Loucy (cell line): ENCODE results near the gene VWC2L.

Experiments used
- H2AFZ ChIP-seq: fragments of 200-600 bp; sonication (generic); 2 replicates; pipeline ENCODE4 v1.6.0; 2016; ENCODE audit warnings: antibody characterized with exemption, mild to moderate bottlenecking, low read length, moderate library complexity
- H3F3A ChIP-seq: fragments of 200-600 bp; 2 replicates; pipeline ENCODE4 v1.6.0; 2016; ENCODE audit warnings: antibody characterized with exemption, low read depth, mild to moderate bottlenecking
- H3K27me3 ChIP-seq: fragments of 200-600 bp; sonication (generic); 2 replicates; pipeline ENCODE4 v1.6.1; 2014; ENCODE audit warnings: low read length, mild to moderate bottlenecking; ENCODE audit not compliant: insufficient read depth, poor library complexity, severe bottlenecking
- H3K36me3 ChIP-seq: fragments of 200-600 bp; sonication (generic); 2 replicates; pipeline ENCODE4 v1.6.1; 2016; ENCODE audit warnings: low read length; ENCODE audit not compliant: insufficient read depth
- H3K4me1 ChIP-seq: fragments of 200-600 bp; sonication (generic); 2 replicates; pipeline ENCODE4 v1.5.1; 2014; ENCODE audit warnings: low read length, mild to moderate bottlenecking; ENCODE audit not compliant: insufficient read depth, poor library complexity, severe bottlenecking
- H3K4me2 ChIP-seq: fragments of 200-600 bp; sonication (generic); 2 replicates; pipeline ENCODE4 v1.6.0; 2014; ENCODE audit warnings: antibody characterized with exemption, low read length, low read depth, mild to moderate bottlenecking; ENCODE audit not compliant: poor library complexity, severe bottlenecking
- H3K4me3 ChIP-seq: fragments of 200-600 bp; sonication (generic); 2 replicates; pipeline ENCODE4 v1.5.1; 2014; ENCODE audit warnings: low read length, mild to moderate bottlenecking, mixed read lengths; ENCODE audit not compliant: poor library complexity, severe bottlenecking
- H3K79me2 ChIP-seq: fragments of 200-600 bp; sonication (generic); 2 replicates; pipeline ENCODE4 v1.6.1; 2014; ENCODE audit warnings: low read length; ENCODE audit not compliant: insufficient read depth
- H3K9ac ChIP-seq: fragments of 200-600 bp; sonication (generic); 2 replicates; pipeline ENCODE4 v1.6.0; 2014; ENCODE audit warnings: mild to moderate bottlenecking, low read depth, low read length, moderate library complexity; ENCODE audit not compliant: poor library complexity, severe bottlenecking
- H3K9me2 ChIP-seq: fragments of 200-600 bp; sonication (generic); replicated peaks from 2 replicates; pipeline ENCODE4 v1.6.1; 2016; ENCODE audit warnings: low read depth, low read length, mixed read lengths
- H3K9me3 ChIP-seq: fragments of 200-600 bp; sonication (generic); 2 replicates; pipeline ENCODE4 v1.6.1; 2014; ENCODE audit warnings: mild to moderate bottlenecking, antibody characterized with exemption, low read length, low read depth; ENCODE audit not compliant: insufficient read depth
- H4K20me1 ChIP-seq: fragments of 200-600 bp; sonication (generic); 2 replicates; pipeline ENCODE4 v1.6.0; 2014; ENCODE audit warnings: antibody characterized with exemption, low read length, mild to moderate bottlenecking; ENCODE audit not compliant: insufficient read depth, poor library complexity, severe bottlenecking
- CTCF ChIP-seq: fragments of 200-600 bp; sonication (generic); conservative IDR thresholded peaks from 2 replicates; pipeline ENCODE4 v1.5.1; 2014; ENCODE audit warnings: mild to moderate bottlenecking, antibody characterized with exemption, low read length
- EZH2phosphoT487 ChIP-seq: fragments of 200-600 bp; IDR thresholded peaks from 2 replicates; pipeline ENCODE4 v1.6.1; 2018; ENCODE audit warnings: antibody characterized with exemption, mild to moderate bottlenecking, moderate library complexity, borderline replicate concordance

Gene VWC2L

GRCh38 chr2:214469728-214470127 lies 58.9 kb downstream of the VWC2L start:
- TF ChIP-seq CTCF (no peak), EZH2phosphoT487 (no peak)
- H3K36me3 ChIP-seq = no peaks in the 10 kb centered on the region
- H3K79me2 ChIP-seq = no peaks in the 10 kb centered on the region
- no peak overlapping the region for H2AFZ ChIP-seq
- no peaks in the 10 kb centered on the region for H3F3A ChIP-seq
- no peaks in the 10 kb centered on the region for H3K27me3 ChIP-seq
- no peak overlapping the region for H3K4me2 ChIP-seq
- H3K4me1 ChIP-seq = no peaks in the 10 kb centered on the region
- H4K20me1 ChIP-seq = no peaks in the 10 kb centered on the region
- no peaks in the 10 kb centered on the region for H3K9me3 ChIP-seq
- no peak overlapping the region for H3K9ac ChIP-seq
- no peaks in the 10 kb centered on the region for H3K9me2 ChIP-seq
- H3K4me3 ChIP-seq = no peak overlapping the region

GRCh38 chr2:214471382-214471781 lies 60.5 kb downstream of the VWC2L start:
- no peaks in the 10 kb centered on the region for H3K36me3 ChIP-seq
- TF ChIP-seq CTCF = no peak
- no peak for TF ChIP-seq EZH2phosphoT487
- no peaks in the 10 kb centered on the region for H3K79me2 ChIP-seq
- no peak overlapping the region for H2AFZ ChIP-seq
- H3F3A ChIP-seq = no peaks in the 10 kb centered on the region
- no peaks in the 10 kb centered on the region for H3K27me3 ChIP-seq
- H3K4me1 ChIP-seq = no peaks in the 10 kb centered on the region
- no peaks in the 10 kb centered on the region for H3K9me2 ChIP-seq
- no peak overlapping the region for H3K4me2 ChIP-seq
- H3K4me3 ChIP-seq = no peak overlapping the region
- no peaks in the 10 kb centered on the region for H3K9me3 ChIP-seq
- H4K20me1 ChIP-seq = no peaks in the 10 kb centered on the region
- no peak overlapping the region for H3K9ac ChIP-seq

GRCh38 chr2:214471990-214472389 lies 61.1 kb downstream of the VWC2L start:
- H2AFZ ChIP-seq = no peak overlapping the region
- H3F3A ChIP-seq = no peaks in the 10 kb centered on the region
- TF ChIP-seq CTCF = no peak
- no peak for TF ChIP-seq EZH2phosphoT487
- no peaks in the 10 kb centered on the region for H3K36me3 ChIP-seq
- no peak overlapping the region for H3K4me3 ChIP-seq
- H3K27me3 ChIP-seq = no peaks in the 10 kb centered on the region
- H3K79me2 ChIP-seq = no peaks in the 10 kb centered on the region
- H3K9me2 ChIP-seq = no peaks in the 10 kb centered on the region
- H3K9ac ChIP-seq = no peak overlapping the region
- no peaks in the 10 kb centered on the region for H3K4me1 ChIP-seq
- no peak overlapping the region for H3K4me2 ChIP-seq
- no peaks in the 10 kb centered on the region for H3K9me3 ChIP-seq
- H4K20me1 ChIP-seq = no peaks in the 10 kb centered on the region
